ENCODE results near the gene USP32. TPM values are rescaled to one million over a fixed set of nuclear protein-coding genes. Genes with fewer than 3 reads are reported as not detected.

Gene USP32
- total RNA-seq, 1 experiment from 2014 or later = 103 TPM

- TF ChIP-seq ZNF512 (CRISPR knock-in tag; IDR thresholded peaks at IDR 0.05; ENCODE audit: borderline replicate concordance) (no peak), USF2 (CRISPR knock-in tag; IDR thresholded peaks at IDR 0.05) (no peak), PRDM15 (CRISPR knock-in tag; IDR thresholded peaks at IDR 0.05) (no peak), JAZF1 (CRISPR knock-in tag; IDR thresholded peaks at IDR 0.05) (no peak), ESRRA (CRISPR knock-in tag; IDR thresholded peaks at IDR 0.05; ENCODE audit: borderline replicate concordance) (no peak), TP53 (CRISPR knock-in tag; IDR thresholded peaks at IDR 0.05) (no peak), USF1 (CRISPR knock-in tag; IDR thresholded peaks at IDR 0.05) (no peak), PREB (CRISPR knock-in tag; IDR thresholded peaks at IDR 0.05; ENCODE audit: borderline replicate concordance) (no peak), FOXP1 (CRISPR knock-in tag; IDR thresholded peaks at IDR 0.05; ENCODE audit: borderline replicate concordance) (no peak)
Observed at GRCh38 chr17:60130466-60130865, 261.5 kb downstream of the USP32 start (continued).

GRCh38 chr17:60129164-60129563 lies 262.8 kb downstream of the USP32 start:
- POLR2A ChIA-PET = no interaction called here
- CTCF ChIA-PET = interaction anchor here (0.6 kb wide), 2 partner anchors 13 to 471 kb away, joined by 3 to 5 read pairs; partner anchors contain the start of gene PPM1D
- H3K4me1 Mint-ChIP-seq = peaks cover 13% of the 10 kb centered on the region
- TF ChIP-seq CREM (CRISPR knock-in tag; IDR thresholded peaks at IDR 0.05) (no peak), CBFB (CRISPR knock-in tag; IDR thresholded peaks at IDR 0.05; ENCODE audit: low read depth) (no peak), ATF6 (CRISPR knock-in tag; IDR thresholded peaks at IDR 0.05) (no peak), E2F4 (CRISPR knock-in tag; IDR thresholded peaks at IDR 0.05; ENCODE audit: borderline replicate concordance, low read depth) (no peak), ZNF219 (CRISPR knock-in tag; IDR thresholded peaks at IDR 0.05; ENCODE audit: borderline replicate concordance) (no peak), ZBTB43 (CRISPR knock-in tag; IDR thresholded peaks at IDR 0.05) (no peak), CTCF (IDR thresholded peaks at IDR 0.05) (no peak), ATF3 (CRISPR knock-in tag; conservative IDR thresholded peaks at IDR 0.05) (no peak), SMAD4 (CRISPR knock-in tag; IDR thresholded peaks at IDR 0.05) (no peak), TP53 (CRISPR knock-in tag; IDR thresholded peaks at IDR 0.05) (no peak)

More at GRCh38 chr17:60129164-60129563, 262.8 kb downstream of the USP32 start:
- Mint-ChIP-seq H3K9me3 (no peaks in the 10 kb centered on the region), H3K27me3 (ENCODE audit: low read depth) (peaks cover 19% of the 10 kb centered on the region), H3K36me3 (no peaks in the 10 kb centered on the region; the same call in 1 of the 2 replicates), H3K27ac (no peak overlapping the region), H3K4me3 (no peak overlapping the region)
- DNase-seq (ENCODE audit: low spot score) = no peak
- ATAC-seq = no peak

All from WTC11 (cell line).